ENCODE data around the gene OCRL. TPM values are rescaled to one million over a fixed set of nuclear protein-coding genes. Genes with fewer than 3 reads are reported as not detected.

Gene OCRL
- total RNA-seq, 2 donors from 2014 or later, result 16.7 to 77.1 TPM

DNA sequence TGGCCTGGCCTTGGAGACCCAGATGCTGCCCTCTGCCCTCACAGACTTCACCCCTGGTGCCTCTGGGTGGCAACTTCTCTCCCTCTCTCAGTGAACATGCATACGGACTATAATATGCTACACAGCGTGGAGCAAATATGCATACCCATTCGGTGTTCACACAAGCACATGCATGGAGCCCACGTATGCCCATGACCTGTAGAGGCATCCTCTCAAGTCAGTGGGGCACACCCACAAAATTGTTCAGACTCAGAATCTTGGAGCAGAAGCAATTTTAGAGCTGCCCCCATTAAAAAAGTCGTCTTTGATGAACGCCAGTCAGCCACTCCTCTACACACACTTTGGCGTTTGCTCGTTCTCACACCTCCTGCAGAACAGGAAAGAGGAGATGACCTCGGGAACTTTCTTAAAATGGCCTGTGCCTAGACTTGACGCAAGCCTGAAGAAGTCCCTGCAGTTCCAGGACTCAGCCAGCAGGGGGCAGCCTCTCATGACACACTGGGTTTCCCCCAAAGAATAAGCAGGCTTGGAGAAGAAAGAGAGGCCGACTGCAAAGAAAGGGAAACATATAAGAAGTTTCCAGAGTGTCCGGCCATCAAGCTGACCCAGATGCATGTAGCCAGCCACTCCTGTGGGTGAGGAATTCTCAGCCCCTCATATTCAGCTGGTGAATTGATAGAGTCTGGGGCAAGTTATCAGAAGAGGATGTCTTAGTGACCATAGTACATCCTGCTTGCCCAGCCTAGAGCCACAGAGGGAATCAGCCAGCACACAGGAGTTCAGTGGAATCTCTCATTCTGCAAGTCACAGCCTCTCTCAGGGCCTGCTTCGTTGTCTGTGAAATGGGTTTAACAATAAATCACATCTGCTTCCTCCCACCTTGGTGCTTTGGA is 97.4 kb downstream of the OCRL start:
- DNase-seq (ENCODE audit: low spot score), result peak; percentile 46

DNA sequence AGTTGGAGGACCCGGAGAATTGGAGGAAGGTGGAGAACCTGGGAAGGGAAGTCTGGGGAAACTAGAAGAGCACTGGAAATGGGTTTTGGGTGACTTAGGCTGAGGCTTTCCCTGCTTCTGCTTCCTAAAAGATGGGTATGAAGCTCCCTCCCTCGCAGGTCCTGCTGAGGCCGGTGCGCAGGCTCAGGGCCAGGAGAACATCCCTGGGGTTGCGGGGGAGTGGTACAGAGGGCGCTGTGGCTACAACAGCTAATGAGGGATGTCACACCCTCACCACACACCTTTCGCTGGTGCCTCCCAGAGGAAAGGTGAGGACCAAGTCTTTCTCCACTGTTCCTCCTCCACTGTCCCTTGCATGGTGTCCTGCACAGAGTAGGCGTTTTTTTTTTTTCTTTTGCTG is 98.9 kb downstream of the OCRL start:
- no peaks in the 10 kb centered on the region for H3K36me3 ChIP-seq
- DNase-seq (ENCODE audit: low spot score), result no peak
- H3K4me1 ChIP-seq (replicated peaks), result no peaks in the 10 kb centered on the region
- WGBS, result 80% methylated on average over 6 of the region's 8 CpGs
- H3K27ac ChIP-seq, result no peak overlapping the region
- TF ChIP-seq, protein P1, sequence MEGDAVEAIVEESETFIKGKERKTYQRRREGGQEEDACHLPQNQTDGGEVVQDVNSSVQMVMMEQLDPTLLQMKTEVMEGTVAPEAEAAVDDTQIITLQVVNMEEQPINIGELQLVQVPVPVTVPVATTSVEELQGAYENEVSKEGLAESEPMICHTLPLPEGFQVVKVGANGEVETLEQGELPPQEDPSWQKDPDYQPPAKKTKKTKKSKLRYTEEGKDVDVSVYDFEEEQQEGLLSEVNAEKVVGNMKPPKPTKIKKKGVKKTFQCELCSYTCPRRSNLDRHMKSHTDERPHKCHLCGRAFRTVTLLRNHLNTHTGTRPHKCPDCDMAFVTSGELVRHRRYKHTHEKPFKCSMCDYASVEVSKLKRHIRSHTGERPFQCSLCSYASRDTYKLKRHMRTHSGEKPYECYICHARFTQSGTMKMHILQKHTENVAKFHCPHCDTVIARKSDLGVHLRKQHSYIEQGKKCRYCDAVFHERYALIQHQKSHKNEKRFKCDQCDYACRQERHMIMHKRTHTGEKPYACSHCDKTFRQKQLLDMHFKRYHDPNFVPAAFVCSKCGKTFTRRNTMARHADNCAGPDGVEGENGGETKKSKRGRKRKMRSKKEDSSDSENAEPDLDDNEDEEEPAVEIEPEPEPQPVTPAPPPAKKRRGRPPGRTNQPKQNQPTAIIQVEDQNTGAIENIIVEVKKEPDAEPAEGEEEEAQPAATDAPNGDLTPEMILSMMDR (IDR thresholded peaks at IDR 0.05), result no peak
- TF ChIP-seq POLR2A (IDR thresholded peaks at IDR 0.05), result no peak
- no peak for TF ChIP-seq POLR2AphosphoS5 (IDR thresholded peaks at IDR 0.05)
- no peaks in the 10 kb centered on the region for H3K9me3 ChIP-seq
- no peak overlapping the region for H3K4me3 ChIP-seq
- H3K27me3 ChIP-seq (replicated peaks; ENCODE audit: insufficient read depth), result no peaks in the 10 kb centered on the region
- intact Hi-C loops (cut with DNase I), result loop anchor here (5.0 to 10.0 kb wide), 2 partner anchors 88 to 186 kb away; no protein-coding TSS in a partner anchor

More for the DNA sequence above, 97.4 kb downstream of the OCRL start:
- Histone ChIP-seq H3K36me3 (no peaks in the 10 kb centered on the region), H3K9me3 (no peaks in the 10 kb centered on the region), H3K27me3 (replicated peaks; ENCODE audit: insufficient read depth) (no peaks in the 10 kb centered on the region), H3K27ac (no peak overlapping the region), H3K4me1 (replicated peaks) (no peaks in the 10 kb centered on the region), H3K4me3 (no peak overlapping the region)
- intact Hi-C loops (cut with DNase I), result loop anchor here (5.0 to 10.0 kb wide), 2 partner anchors 90 to 187 kb away; no protein-coding TSS in a partner anchor
- TF ChIP-seq, protein P1 (IDR thresholded peaks at IDR 0.05), result peak; percentile 69 to 83 (median 78)
- no peak for TF ChIP-seq POLR2AphosphoS5 (IDR thresholded peaks at IDR 0.05)
- 18% methylated on average over 10 of the region's 13 CpGs for WGBS

DNA sequence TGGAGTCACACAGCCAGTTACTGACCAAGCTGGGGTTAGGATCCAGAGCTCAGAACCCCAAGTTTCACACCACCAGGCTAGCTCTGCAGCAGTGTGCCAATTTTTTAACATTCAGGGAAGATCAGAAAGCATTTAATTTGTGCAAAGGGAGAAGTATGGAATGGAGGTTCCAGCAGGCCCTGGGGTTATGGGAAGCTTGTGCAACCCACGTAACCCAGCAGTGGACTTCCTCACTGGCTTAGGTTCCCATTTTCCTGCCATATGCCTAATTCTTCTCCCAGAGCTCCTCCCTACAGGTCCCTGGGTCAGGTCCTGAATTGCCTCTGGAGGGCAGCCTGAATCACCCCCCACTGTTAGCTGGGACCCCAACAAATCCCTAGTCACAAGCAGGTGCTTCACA is 100.7 kb downstream of the OCRL start:
- 100% methylated on average over 1 of the region's 1 CpG for WGBS
- no peaks in the 10 kb centered on the region for H3K27me3 ChIP-seq (replicated peaks; ENCODE audit: insufficient read depth)
- H3K9me3 ChIP-seq, result no peaks in the 10 kb centered on the region
- no peak for TF ChIP-seq POLR2A (IDR thresholded peaks at IDR 0.05)
- no peak for TF ChIP-seq POLR2AphosphoS5 (IDR thresholded peaks at IDR 0.05)
- TF ChIP-seq, protein P1 (IDR thresholded peaks at IDR 0.05), result no peak
- intact Hi-C loops (cut with DNase I), result no loop called here
- H3K36me3 ChIP-seq, result no peaks in the 10 kb centered on the region
- DNase-seq (ENCODE audit: low spot score), result no peak
- no peak overlapping the region for H3K4me3 ChIP-seq
- H3K27ac ChIP-seq, result no peak overlapping the region
- no peaks in the 10 kb centered on the region for H3K4me1 ChIP-seq (replicated peaks)

DNA sequence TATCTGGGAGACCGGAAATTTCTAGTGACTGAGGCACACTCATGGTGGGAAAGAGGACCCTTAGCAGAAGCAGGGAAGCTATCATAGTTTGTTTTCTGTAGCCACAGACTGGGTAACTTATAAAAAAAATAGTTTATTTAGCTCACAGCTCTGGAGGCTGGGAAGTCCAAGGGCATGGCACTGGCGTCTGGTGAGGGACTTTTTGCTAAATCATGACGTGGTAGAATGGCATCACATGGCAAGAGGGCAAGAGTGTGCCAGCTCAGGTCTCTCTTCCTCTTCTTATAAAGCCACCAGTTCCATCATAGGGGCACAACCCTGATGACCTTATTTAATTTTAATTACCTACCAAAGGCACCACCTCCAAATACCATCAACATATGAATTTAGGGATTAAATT is 101.4 kb downstream of the OCRL start:
- 100% methylated on average over 3 of the region's 3 CpGs for WGBS
- intact Hi-C loops (cut with DNase I), result no loop called here

More for the DNA sequence above, 101.4 kb downstream of the OCRL start:
- TF ChIP-seq, protein P1 (IDR thresholded peaks at IDR 0.05), result no peak
- TF ChIP-seq POLR2AphosphoS5 (IDR thresholded peaks at IDR 0.05), result no peak
- no peak for TF ChIP-seq POLR2A (IDR thresholded peaks at IDR 0.05)
- Histone ChIP-seq H3K27ac (no peak overlapping the region), H3K27me3 (replicated peaks; ENCODE audit: insufficient read depth) (no peaks in the 10 kb centered on the region), H3K9me3 (no peaks in the 10 kb centered on the region), H3K36me3 (no peaks in the 10 kb centered on the region), H3K4me1 (replicated peaks) (no peaks in the 10 kb centered on the region), H3K4me3 (no peak overlapping the region)
- no peak for DNase-seq (ENCODE audit: low spot score)

Measured in prostate gland (tissue), 2 donors.